NCI-H1105 treated with DMSO at 0.1 percent for 48 hours (cell line): Measurements from ENCODE around the gene TCF4.
A peak's percentile ranks its signal among the peaks of the same experiment; 100 is the strongest.

Experiments
- DNase-seq: peaks from one replicate; lab custom pipeline; 2025; lab: John Stamatoyannopoulos, UW

Gene TCF4

DNA sequence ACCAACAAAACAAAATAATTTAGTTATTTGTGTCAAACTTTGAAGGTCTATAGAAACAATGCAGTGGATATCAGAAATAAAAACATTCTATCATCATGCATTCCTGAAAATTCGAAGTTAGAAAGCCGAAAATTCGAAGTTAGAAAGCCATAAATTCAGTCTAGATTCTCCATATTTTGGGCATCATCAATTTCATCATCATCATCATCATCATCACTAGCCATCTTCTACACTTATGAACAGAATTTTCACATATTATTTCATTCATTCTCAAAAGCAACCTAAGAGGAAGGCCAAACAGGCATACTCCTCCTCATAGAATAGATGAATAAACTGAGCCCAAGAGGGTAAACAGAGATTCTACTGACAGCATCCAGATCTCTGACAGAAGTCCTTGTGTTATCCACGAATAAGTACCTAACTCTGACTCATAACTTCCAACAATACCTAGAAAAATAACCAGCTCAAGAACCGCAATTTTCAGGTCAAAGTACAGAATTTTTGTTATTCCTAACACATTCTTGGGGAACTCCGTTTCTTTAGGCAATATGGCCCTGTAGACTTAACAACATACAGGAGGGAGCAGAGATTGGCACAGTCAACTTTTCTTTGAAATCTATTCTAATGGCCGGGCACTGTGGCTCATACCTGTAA lies 84.7 kb downstream of the TCF4 start:
- DNase-seq: no peak

DNA sequence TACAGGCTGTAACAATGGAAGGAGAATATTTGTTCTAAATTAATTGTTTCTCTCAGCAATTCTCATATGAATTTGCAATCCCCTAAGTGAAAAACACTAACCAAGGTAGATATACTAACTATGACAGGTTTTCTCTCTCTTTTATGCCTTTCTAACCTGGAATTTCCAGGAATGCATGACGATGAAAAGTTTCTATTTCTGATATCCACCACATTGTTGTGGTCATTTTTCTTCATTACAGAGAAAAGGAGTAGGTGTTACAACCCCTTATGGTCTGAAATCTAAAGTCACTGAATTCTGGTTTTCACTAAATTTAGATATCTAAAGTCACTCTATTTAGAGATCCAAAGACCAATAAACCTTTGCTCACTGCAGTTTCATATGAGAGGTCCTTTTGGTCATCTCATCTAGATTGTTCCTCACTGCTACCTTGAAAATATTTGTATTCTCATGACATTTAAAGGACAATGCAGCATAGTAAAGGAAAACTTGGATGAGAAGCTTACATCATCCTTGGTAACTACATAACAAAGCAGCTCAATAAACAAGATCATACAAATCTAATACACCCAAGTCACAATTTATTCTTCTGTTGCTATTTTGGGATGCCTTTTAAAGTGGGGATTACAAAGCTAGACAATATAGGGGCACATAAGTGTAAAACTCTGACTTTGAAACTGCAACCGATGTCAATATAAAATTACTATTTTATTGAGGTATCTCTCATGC lies 85.8 kb downstream of the TCF4 start:
- DNase-seq: no peak

- DNase-seq: no peak
Observed at GRCh38 chr18:55501579-55501978, 86.4 kb downstream of the TCF4 start.

GRCh38 chr18:55500316-55501086 lies 87.5 kb downstream of the TCF4 start:
- no peak for DNase-seq

GRCh38 chr18:55499526-55499925 lies 88.5 kb downstream of the TCF4 start:
- DNase-seq: no peak

- no peak for DNase-seq
Observed at GRCh38 chr18:55497825-55498403, 90.1 kb downstream of the TCF4 start.

DNA sequence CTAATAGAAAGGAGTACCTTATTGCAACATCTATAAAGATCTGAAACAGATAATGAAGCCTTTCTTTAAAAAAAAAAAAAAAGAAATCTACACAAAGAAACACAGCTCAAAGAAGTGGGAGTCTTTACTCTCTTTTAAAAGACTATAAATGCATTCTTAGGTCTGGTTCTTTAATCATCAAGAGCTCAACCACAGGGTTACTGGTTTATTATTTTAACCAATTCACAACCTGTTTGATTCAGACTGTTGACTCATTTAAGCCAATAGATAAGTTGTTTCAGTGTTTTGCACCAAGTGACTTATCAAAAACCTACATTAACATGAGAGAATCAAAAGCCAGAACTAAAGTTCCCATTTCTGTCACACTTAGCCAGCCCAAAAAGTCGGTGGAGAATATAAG lies 93.1 kb downstream of the TCF4 start:
- no peak for DNase-seq

- no peak for DNase-seq
Observed at GRCh38 chr18:55494441-55494840, 93.6 kb downstream of the TCF4 start.

DNA sequence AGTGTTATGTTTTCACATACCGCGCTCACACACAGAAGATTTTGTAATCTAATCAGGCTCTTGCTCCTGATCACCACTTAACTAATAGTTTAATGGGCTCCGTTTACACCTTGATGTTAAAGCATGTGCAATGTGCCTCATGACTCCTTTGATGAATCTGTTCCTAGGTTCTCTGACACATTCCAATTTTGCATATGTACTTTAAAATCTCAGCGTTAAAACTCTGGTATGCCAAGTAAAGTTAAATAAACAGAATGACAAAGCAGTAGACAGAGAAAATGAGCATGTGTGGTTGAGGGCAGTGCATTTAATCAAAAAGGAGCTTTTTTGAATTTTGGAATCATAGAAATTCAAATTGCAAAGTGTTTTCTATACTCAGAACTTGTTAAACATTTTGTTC lies 96.4 kb downstream of the TCF4 start:
- no peak for DNase-seq

- peak; percentile 77 for DNase-seq
Observed at GRCh38 chr18:55489034-55489986, 98.7 kb downstream of the TCF4 start.

DNA sequence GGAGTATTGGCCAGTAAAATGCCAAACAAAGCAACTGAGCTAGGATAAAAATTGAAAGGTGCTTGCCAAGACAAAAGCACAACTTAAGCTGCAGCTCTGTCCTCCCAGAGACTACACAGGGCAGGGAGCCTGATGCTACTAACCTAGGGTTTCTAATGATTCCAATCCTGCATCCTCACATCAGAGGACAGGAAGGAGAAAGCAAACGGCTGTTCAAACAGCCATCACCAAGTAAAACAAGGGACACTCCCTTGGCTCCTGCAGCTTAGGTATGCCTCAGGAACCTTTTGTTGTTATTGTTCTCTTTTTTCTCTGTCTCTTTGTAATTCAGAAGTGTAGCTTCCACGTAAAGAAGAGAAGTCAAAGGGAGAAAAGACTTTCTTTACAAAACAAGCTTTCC lies 99.5 kb downstream of the TCF4 start:
- DNase-seq: no peak

DNA sequence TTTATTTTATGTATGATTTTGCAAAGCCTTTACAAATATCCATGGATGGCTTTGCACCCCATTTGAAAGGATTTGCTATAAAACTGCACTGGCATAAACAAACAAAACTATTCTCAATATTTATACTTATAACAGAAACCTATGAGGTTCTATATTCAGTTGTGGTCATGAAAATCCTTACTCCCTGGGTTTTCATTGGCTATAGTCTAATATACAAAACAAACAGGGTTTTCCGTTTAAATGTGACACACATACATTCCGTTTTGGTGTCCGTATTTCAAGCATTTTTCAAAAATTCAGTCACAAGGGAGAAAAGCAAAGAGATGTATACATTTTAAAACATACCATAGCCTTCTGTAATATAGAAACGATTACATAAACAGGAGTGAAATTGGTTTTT lies 100.0 kb downstream of the TCF4 start:
- DNase-seq: no peak

- no peak for DNase-seq
Observed at GRCh38 chr18:55486936-55487335, 101.1 kb downstream of the TCF4 start.

- no peak for DNase-seq
Observed at GRCh38 chr18:55485666-55486065, 102.3 kb downstream of the TCF4 start.

- DNase-seq: no peak
Observed at GRCh38 chr18:55484773-55485172, 103.2 kb downstream of the TCF4 start.

DNA sequence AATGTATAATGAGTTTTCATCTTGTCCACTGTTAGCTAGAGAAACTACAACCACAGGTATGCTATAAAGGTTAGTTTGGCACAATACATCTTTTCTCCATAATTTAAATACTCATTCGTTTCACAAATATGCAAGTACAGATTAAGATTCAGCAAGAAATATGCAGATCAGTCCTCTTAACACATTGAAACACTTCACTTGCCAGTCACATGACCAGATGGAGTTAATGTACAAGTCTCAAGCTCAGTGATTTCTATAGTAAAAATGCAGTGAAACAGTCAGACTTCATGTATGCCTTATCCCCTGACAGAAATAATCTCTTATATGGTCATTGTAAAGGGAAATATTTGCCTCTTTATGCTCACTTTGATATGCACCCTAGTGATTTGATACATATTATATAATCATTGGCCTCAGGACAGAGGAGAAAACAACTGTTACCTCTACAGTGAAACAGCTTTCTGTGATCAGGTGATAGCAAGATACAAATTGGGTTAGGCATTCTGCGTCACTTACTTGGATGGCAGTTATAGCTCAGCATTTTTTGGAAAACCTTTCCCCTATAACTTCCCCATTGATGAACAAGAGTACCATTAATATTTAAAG lies 104.6 kb downstream of the TCF4 start:
- no peak for DNase-seq

GRCh38 chr18:55479656-55480420 lies 108.2 kb downstream of the TCF4 start:
- DNase-seq: no peak

DNA sequence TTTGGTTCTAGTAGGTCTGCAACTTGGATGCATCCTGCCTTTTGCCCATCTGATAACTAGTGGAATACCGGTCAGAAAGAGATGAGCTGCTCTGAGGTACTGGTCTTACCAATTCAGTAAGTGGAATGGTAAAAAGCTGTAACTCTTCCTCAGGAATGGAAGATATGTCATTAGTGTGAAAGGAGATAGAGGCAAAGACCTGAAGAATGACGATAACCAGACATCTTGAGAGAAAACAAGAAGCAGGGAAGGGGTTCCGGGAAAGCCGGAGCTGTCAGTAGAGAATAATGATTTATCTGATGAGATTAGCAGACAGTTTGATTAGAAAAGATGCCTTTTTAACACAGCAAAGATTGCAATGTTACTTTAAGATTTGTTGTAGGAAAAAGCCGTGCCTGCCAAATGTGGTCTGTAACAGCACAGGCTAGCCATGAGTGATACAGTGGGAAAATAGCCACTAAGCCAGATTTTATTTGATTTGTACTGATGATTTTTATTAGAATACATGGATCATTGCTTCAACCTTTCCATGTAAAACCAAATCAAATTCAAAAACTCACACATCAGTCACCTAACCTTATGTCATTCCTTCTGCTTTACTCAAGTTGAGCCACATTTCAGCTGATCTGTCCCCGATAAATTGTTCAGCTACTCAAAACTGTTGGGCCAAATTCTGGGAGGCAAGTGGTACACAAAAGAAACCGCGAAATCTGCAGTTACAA lies 110.0 kb downstream of the TCF4 start:
- DNase-seq: no peak

DNA sequence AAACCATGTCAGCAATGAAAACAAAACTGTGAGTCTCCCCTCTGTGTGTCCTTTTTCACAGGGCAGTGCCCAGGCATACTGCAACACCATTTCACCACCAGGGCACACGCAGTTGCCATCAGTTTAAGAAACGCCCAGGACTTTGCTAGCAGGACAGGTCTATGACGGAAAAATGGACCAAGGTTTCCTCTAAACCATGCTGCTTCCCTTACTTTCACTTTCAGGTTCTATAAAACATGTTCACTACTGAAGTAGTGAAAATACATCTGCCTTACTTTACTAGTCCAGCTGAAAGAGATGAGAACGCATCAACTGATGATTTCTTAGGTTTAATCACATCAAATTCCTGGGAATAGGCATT lies 110.5 kb downstream of the TCF4 start:
- DNase-seq: no peak

DNA sequence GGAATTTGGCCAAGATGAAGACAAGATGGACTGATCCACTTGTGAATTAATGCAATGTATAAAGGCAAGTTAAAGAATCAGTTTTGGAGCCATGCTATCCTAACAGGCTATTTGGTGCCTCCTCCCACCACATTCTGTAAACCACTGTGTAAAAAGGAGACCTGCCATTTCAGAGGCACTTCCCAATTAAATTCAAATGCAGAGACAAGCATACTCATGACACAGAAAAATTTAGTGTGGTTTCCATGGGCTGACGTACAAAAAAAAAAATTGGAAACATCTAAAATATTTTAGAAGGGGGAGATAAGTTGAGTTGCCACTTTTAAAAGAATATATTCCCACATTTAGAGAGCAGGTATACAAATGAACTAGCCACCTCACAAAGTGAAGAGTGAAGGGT lies 112.1 kb downstream of the TCF4 start:
- no peak for DNase-seq
